GM19351 (cell line): Measurements from ENCODE around the gene TNIK.
"Not testable (repeated sequence)": the region's sequence is repeated elsewhere in the genome, so short reads cannot be mapped to it uniquely, and the experiment has no call there.

Source experiments
- ATAC-seq: cut with Tn5 transposase; IDR thresholded peaks from one replicate; pipeline ENCODE4 v1.9.1; 2021; ENCODE audit warnings: mild to moderate bottlenecking, moderate library complexity; ENCODE audit not compliant: unreplicated experiment

TNIK gene

GRCh38 chr3:171422855-171423254 lies 37.4 kb downstream of the TNIK start:
- not testable (repeated sequence) for ATAC-seq

- no peak for ATAC-seq
Observed at GRCh38 chr3:171420667-171421066, 39.5 kb downstream of the TNIK start.

- ATAC-seq = no peak
Observed at GRCh38 chr3:171419457-171419856, 40.7 kb downstream of the TNIK start.

- no peak for ATAC-seq
Observed at GRCh38 chr3:171417813-171418212, 42.4 kb downstream of the TNIK start.

- ATAC-seq = no peak
Observed at GRCh38 chr3:171417137-171417536, 43.1 kb downstream of the TNIK start.

- no peak for ATAC-seq
Observed at GRCh38 chr3:171416666-171417065, 43.5 kb downstream of the TNIK start.

GRCh38 chr3:171416061-171416460 lies 44.1 kb downstream of the TNIK start:
- ATAC-seq = no peak

GRCh38 chr3:171415070-171415469 lies 45.1 kb downstream of the TNIK start:
- no peak for ATAC-seq

GRCh38 chr3:171412473-171412872 lies 47.7 kb downstream of the TNIK start:
- no peak for ATAC-seq

- no peak for ATAC-seq
Observed at GRCh38 chr3:171412054-171412453, 48.2 kb downstream of the TNIK start.

GRCh38 chr3:171410186-171410585 lies 50.0 kb downstream of the TNIK start:
- ATAC-seq = no peak

GRCh38 chr3:171407759-171408158 lies 52.4 kb downstream of the TNIK start:
- no peak for ATAC-seq

GRCh38 chr3:171404376-171404967 lies 55.7 kb downstream of the TNIK start:
- no peak for ATAC-seq

- no peak for ATAC-seq
Observed at GRCh38 chr3:171402281-171402680, 57.9 kb downstream of the TNIK start.

- ATAC-seq = no peak
Observed at GRCh38 chr3:171401432-171401831, 58.8 kb downstream of the TNIK start.

- ATAC-seq = no peak
Observed at GRCh38 chr3:171399842-171400241, 60.4 kb downstream of the TNIK start.

GRCh38 chr3:171398343-171398742 lies 61.9 kb downstream of the TNIK start:
- no peak for ATAC-seq

GRCh38 chr3:171397089-171397488 lies 63.1 kb downstream of the TNIK start:
- no peak for ATAC-seq

- no peak for ATAC-seq
Observed at GRCh38 chr3:171396048-171396447, 64.2 kb downstream of the TNIK start.

GRCh38 chr3:171393032-171393744 lies 67.0 kb downstream of the TNIK start:
- ATAC-seq = no peak

- ATAC-seq = no peak
Observed at GRCh38 chr3:171391432-171391831, 68.8 kb downstream of the TNIK start.

GRCh38 chr3:171390051-171390941 lies 69.9 kb downstream of the TNIK start:
- no peak for ATAC-seq
